GM10248 (cell line): ENCODE results near the gene MFN2.

Experiments
- CTCF ChIA-PET: fragments of 300-600 bp; sonication (Branson Sonifier 250); formaldehyde crosslinking; extraction: SDS; loops from one replicate; lab custom pipeline; 2021; ENCODE audit warnings: antibody characterized with exemption; lab: Yijun Ruan, JAX
- POLR2A ChIA-PET: fragments of 350-650 bp; sonication (Branson Sonifier 250); formaldehyde crosslinking; extraction: SDS; loops from one replicate; lab custom pipeline; 2020; ENCODE audit warnings: antibody characterized with exemption; lab: Yijun Ruan, JAX
- DNase-seq: peaks from one replicate; pipeline ENCODE4 v3.0.0; 2012; ENCODE audit errors: extremely low spot score
- TF ChIP-seq, protein P1 (sequence below): IDR thresholded peaks from 2 replicates; pipeline ENCODE4 v1.5.1; 2012; ENCODE audit warnings: mild to moderate bottlenecking, low read depth; ENCODE audit errors: extremely low read depth, missing control alignments, control extremely low read depth

MFN2 gene

DNA sequence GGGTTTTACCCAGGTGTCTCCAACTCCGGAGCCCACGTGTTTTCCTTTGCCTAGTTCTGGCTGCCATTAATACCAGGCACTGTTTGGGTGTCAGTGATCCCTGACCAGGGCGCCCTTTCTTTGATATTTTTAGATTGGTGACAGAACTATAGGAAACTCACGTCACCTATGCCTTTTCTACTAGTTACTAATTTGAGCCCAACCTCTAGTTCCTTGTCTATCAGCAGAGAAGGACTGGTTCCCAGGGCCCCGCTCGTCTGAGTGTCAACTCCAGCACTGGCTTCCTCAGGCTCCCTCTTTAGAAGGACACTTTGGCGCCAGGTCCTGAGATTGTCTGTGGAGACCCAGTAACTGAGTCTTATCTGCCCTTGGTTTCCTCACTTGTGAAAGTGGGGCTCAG is 9.4 kb downstream of the MFN2 start:
- TF ChIP-seq, protein P1, sequence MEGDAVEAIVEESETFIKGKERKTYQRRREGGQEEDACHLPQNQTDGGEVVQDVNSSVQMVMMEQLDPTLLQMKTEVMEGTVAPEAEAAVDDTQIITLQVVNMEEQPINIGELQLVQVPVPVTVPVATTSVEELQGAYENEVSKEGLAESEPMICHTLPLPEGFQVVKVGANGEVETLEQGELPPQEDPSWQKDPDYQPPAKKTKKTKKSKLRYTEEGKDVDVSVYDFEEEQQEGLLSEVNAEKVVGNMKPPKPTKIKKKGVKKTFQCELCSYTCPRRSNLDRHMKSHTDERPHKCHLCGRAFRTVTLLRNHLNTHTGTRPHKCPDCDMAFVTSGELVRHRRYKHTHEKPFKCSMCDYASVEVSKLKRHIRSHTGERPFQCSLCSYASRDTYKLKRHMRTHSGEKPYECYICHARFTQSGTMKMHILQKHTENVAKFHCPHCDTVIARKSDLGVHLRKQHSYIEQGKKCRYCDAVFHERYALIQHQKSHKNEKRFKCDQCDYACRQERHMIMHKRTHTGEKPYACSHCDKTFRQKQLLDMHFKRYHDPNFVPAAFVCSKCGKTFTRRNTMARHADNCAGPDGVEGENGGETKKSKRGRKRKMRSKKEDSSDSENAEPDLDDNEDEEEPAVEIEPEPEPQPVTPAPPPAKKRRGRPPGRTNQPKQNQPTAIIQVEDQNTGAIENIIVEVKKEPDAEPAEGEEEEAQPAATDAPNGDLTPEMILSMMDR, result no peak
- no peak for DNase-seq
- ChIA-PET POLR2A (no interaction called here), CTCF (interaction anchor here (1.2 to 4.6 kb wide), 2 partner anchors 11 to 89 kb away, joined by 4 to 26 read pairs; no protein-coding TSS in a partner anchor)

DNA sequence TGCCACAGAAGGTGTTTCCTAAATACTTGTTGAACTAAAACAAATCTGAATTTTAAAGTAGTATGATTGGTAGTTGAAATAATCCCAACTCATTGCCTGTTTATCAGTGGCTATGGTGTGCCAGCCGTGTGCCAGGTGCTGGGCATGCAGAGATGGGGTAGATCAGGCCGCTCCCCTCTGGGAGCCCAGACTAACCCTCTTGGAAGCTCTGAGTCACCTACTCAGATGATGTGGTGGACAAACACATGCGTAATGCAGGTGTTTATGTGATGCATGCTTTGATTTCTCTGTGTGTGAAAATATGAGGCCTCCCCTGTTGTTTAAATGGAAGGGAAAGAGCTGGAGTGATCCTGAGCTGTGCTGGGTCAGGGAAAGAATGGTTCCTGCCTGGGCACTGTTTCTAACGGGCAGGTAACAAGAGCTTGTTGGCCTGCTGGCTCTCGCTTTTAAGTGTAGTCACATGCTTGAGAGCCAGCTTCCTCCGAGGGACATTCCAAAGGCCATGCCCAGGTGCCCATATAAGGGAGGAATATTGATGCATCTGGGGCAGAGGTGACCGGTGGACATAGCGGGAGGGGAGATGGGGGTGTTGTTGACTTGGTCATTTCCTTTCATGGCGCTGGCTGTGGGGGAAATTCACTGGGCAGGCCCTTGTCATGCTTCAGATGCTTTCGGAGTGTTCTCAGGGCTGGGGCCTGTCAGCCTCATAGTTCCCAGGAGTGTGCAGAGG is 10.2 kb downstream of the MFN2 start:
- no peak for DNase-seq
- CTCF ChIA-PET, result interaction anchor here (1.2 to 4.6 kb wide), 3 partner anchors 10 to 88 kb away, joined by 4 to 26 read pairs (median 5); partner anchors contain the start of gene MFN2
- POLR2A ChIA-PET, result no interaction called here
- TF ChIP-seq, protein P1, result no peak

DNA sequence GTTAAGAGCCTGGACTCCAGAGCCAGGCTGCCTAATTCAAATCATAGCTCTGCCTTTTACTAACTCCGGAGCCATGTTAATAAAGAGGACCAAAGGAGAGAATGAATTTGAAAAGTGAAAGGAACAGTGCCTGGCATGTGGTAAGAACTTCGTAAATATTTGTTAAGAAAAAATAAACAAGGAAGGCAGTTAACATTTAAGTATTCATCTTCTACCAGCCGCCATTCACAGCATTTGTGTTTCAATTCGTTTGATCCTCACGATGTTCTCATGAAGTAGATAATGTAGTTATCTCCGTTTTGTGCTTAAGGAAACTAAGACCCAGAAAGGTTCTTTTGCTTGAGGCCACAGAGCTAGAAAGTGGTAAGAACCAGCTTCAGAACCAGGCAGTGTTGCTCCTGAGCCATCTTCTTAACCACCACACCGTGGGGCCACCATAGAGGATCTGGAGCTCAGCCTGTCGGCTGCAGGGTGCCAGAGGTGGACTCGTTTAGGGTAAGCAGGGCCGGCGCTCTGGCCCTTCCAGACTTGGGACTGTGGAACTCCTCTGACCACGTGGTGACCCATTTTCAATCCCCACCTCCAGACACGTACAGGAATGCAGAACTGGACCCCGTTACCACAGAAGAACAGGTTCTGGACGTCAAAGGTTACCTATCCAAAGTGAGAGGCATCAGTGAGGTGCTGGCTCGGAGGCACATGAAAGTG is 11.9 kb downstream of the MFN2 start:
- TF ChIP-seq, protein P1, result no peak
- POLR2A ChIA-PET, result interaction anchor here (0.6 kb wide), 2 partner anchors 84 to 240 kb away, joined by 3 to 5 read pairs; no protein-coding TSS in a partner anchor
- DNase-seq, result no peak
- CTCF ChIA-PET, result interaction anchor here (1.0 to 4.6 kb wide), 4 partner anchors 9 to 25 kb away, joined by 3 to 26 read pairs (median 8); partner anchors contain the start of gene MFN2

DNA sequence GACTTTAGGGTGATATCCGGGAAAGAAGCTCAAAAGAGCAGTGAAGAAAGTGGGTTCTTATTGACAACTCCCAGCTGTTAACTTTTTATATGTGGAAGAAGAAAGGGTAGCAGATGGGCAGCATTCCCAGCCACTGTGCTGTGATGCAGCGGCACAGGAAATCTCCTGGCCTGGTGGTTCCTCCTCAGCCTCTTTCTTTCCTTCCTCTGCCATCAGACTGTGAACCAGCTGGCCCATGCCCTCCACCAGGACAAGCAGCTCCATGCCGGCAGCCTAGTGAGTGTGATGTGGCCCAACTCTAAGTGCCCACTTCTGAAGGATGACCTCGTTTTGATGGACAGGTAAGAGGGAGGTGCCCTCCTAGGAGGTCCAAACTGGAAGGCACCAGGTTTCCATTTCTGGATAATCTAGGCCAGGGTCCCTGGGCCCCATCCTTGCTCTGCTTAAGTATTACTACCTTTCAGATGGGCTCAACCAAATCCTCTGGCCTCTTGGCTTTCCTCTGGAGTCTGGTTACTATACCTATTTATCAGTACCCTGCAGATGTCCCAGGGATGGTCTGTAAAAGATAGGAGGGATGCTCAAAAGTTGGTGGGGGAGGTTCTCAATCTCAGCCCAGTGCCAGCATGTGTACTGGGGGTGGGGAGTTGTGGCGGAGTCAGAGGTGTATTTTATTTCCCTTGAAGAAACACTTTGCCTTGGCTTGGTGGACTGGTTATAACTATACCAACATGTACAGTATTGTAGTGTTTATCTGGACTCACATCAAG is 17.0 kb downstream of the MFN2 start:
- DNase-seq, result no peak
- ChIA-PET POLR2A (interaction anchor here (0.6 kb wide), 1 partner anchor 22 kb away, joined by 4 read pairs; the partner anchor contains the start of gene MIIP), CTCF (no interaction called here)
- TF ChIP-seq, protein P1, result no peak

DNA sequence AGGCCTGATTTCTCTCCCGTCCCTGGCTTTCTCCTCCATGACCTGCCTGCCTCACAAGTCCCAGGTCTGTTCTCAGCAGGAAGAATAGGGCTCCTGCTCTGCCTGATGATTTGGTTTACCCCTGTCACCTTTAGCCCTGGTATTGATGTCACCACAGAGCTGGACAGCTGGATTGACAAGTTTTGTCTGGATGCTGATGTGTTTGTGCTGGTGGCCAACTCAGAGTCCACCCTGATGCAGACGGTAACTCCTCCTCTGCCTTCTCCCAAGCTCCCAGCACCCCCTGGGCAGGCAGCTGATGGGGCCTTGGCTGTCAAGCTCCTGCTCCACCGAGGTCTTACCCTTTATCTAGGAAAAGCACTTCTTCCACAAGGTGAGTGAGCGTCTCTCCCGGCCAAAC is 18.4 kb downstream of the MFN2 start:
- POLR2A ChIA-PET, result no interaction called here
- CTCF ChIA-PET, result interaction anchor here (4.2 kb wide), 1 partner anchor 7 kb away, joined by 26 read pairs; no protein-coding TSS in a partner anchor
- TF ChIP-seq, protein P1, result no peak

More for the DNA sequence above, 18.4 kb downstream of the MFN2 start:
- DNase-seq, result no peak
